AG04450 (cell line): ENCODE results near the gene SNHG17. TPM values are rescaled to one million over a fixed set of nuclear protein-coding genes. Genes with fewer than 3 reads are reported as not detected.

Experiments used
- CTCF ChIA-PET: fragments of 300-600, 350-600 bp; formaldehyde crosslinking; extraction: SDS; loops from one replicate; lab custom pipeline; 2022; ENCODE audit warnings: antibody characterized with exemption, inconsistent platforms; lab: Charles Lee
- POLR2A ChIA-PET: fragments of 350-600 bp; formaldehyde crosslinking; extraction: SDS; loops from one replicate; lab custom pipeline; 2021; ENCODE audit warnings: antibody characterized with exemption, inconsistent platforms; lab: Yijun Ruan, JAX
- DNase-seq: peaks from one replicate; pipeline ENCODE4 v3.0.0-alpha.2; 2011; ENCODE audit warnings: low read depth, low spot score
- H3K27ac ChIP-seq: one replicate; pipeline ENCODE4 v1.5.1; 2012; ENCODE audit warnings: low read depth, low read length, control low read depth
- H3K27me3 ChIP-seq: one replicate; pipeline ENCODE4 v1.6.0; 2012; ENCODE audit warnings: low read length; ENCODE audit not compliant: control insufficient read depth, insufficient read depth
- H3K4me3 ChIP-seq: 2 replicates; pipeline ENCODE4 v1.5.1; 2011; ENCODE audit warnings: mild to moderate bottlenecking, low read depth, low read length, control low read depth
- H3K9me3 ChIP-seq: 2 replicates; pipeline ENCODE4 v1.5.1; 2012; ENCODE audit warnings: low read length; ENCODE audit not compliant: control insufficient read depth, insufficient read depth
- polyA minus RNA-seq: library from RNA; depleted of rRNA, polyadenylated mRNA; stranded (reverse); fragments of >200 nt; gene quantifications from 2 replicates; pipeline ENCODE4 v1.2.3, GENCODE V29; 2011; rRNA and poly(A)+ RNA removed
- polyA plus RNA-seq: library from polyadenylated mRNA; depleted of rRNA; stranded (reverse); fragments of >200 nt; gene quantifications from 2 replicates; pipeline ENCODE4 v1.2.3, GENCODE V29; 2011; rRNA removed
- TF ChIP-seq, protein P1 (sequence below): IDR thresholded peaks from 2 replicates; pipeline ENCODE4 v1.5.1; 2011; ENCODE audit warnings: low read depth, low read length, control low read depth, inconsistent platforms

The SNHG17 gene
- polyA plus RNA-seq (14.4 and 18.5 TPM in 2 replicates), polyA minus RNA-seq (8.2 and 10.6 TPM in 2 replicates)

DNA sequence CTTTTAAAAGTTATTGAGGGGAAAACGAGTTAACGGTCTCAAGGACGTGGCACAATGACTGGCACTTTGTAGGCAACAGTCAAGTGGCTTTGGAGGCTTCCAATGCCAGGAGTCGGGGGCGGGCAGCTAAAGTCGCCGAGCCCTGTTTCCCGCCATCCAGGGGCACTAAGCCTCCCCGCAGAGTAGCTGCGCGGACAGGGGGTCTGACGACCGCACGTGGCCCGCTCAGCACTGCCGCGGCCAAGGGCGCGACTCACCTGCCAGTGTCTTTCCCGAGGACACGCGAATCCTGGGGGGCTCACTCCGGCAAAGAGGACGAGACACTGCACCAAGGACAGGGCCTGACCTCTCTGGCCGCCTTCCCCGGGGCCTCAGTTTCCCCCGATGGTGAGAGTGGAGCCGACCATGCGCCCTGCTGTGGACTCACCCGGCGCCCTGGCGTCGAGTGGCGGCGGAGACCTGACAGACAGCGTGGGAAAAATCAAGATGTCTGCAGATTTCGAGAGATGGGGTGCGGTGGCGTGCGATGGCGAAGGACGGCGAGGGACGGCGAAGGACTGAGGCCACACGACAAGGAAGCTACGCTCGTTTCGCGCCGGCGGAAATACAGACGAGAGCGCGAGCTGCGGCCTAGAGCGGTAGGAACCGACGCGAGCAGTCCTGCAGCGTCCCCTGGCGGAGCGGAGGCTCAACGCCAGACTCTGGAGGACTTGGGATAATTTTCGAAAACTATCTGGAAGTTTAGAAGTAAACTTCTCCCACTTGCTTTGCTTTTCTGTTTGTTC is at the start of gene SNHG17:
Gene SNHG17, minus strand, starts transcription at position 559 of the 785 bp plus-strand sequence.
- TF ChIP-seq, protein P1, sequence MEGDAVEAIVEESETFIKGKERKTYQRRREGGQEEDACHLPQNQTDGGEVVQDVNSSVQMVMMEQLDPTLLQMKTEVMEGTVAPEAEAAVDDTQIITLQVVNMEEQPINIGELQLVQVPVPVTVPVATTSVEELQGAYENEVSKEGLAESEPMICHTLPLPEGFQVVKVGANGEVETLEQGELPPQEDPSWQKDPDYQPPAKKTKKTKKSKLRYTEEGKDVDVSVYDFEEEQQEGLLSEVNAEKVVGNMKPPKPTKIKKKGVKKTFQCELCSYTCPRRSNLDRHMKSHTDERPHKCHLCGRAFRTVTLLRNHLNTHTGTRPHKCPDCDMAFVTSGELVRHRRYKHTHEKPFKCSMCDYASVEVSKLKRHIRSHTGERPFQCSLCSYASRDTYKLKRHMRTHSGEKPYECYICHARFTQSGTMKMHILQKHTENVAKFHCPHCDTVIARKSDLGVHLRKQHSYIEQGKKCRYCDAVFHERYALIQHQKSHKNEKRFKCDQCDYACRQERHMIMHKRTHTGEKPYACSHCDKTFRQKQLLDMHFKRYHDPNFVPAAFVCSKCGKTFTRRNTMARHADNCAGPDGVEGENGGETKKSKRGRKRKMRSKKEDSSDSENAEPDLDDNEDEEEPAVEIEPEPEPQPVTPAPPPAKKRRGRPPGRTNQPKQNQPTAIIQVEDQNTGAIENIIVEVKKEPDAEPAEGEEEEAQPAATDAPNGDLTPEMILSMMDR = peak; percentile 100
- ChIA-PET CTCF (interaction anchor here (0.6 to 3.6 kb wide), 15 partner anchors 9 to 116 kb away, joined by 3 to 99 read pairs (median 4); partner anchors contain the start of gene RALGAPB), POLR2A (interaction anchor here (0.6 to 2.0 kb wide), 7 partner anchors 8 to 1590 kb away, joined by 4 to 36 read pairs (median 8); partner anchors contain the start of gene RALGAPB)
- Histone ChIP-seq H3K4me3 (peak within 1 kb of the TSS; percentile 95), H3K9me3 (peaks cover 3% of the 10 kb centered on the region), H3K27me3 (no peaks in the 10 kb centered on the region), H3K27ac (peak within 1 kb of the TSS; percentile 61)
- DNase-seq = peak; percentile 91

DNA sequence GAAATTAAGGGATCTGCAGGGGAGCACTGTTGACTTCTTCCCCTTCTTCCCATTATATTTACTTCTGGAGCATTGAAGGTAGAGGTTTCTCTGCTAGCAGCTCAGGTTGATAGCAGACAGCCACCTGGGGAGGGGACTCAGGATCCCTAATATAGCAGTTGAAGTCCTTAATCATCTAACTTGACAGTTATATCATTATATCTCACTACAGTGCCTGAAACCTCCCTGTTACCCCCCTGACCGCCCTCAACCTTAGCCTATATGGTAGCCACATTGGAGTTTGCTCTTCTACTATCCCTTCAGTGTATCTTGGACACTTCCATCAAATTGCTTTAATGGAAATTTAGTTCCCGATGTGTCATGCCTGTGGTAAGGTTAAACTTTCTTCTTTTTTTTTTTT is 44.5 kb upstream of the SNHG17 start:
- Histone ChIP-seq H3K27me3 (no peaks in the 10 kb centered on the region), H3K27ac (no peak overlapping the region), H3K4me3 (no peak overlapping the region), H3K9me3 (no peaks in the 10 kb centered on the region)
- TF ChIP-seq, protein P1 = no peak
- ChIA-PET CTCF (no interaction called here), POLR2A (no interaction called here)
- no peak for DNase-seq

DNA sequence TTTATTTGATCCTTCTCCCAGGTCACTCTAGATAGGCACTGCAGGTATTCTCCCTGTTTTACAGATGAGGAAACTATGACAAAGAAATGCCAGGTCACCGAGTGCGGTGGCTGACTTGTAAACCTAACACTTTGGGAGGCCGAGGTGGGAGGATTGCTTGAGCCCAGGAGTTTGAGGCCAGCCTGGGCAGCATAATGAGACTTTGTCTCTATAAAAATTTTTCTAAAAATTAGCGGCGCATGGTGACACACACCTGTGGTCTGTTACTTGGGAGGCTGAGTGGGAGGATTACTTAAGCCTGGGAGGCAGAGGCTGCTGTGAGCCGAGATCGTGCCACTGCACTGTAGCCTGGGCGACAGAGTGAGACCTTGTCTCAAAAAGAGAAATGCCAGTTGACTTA is 42.6 kb upstream of the SNHG17 start:
- Histone ChIP-seq H3K27ac (no peak overlapping the region), H3K27me3 (no peaks in the 10 kb centered on the region), H3K9me3 (no peaks in the 10 kb centered on the region; the same call in 1 of the 2 replicates), H3K4me3 (no peak overlapping the region)
- ChIA-PET POLR2A (no interaction called here), CTCF (interaction anchor here (0.7 to 0.9 kb wide), 2 partner anchors 32 to 42 kb away, joined by 3 read pairs; partner anchors contain the start of gene SNHG17)
- DNase-seq = no peak
- TF ChIP-seq, protein P1 = no peak

DNA sequence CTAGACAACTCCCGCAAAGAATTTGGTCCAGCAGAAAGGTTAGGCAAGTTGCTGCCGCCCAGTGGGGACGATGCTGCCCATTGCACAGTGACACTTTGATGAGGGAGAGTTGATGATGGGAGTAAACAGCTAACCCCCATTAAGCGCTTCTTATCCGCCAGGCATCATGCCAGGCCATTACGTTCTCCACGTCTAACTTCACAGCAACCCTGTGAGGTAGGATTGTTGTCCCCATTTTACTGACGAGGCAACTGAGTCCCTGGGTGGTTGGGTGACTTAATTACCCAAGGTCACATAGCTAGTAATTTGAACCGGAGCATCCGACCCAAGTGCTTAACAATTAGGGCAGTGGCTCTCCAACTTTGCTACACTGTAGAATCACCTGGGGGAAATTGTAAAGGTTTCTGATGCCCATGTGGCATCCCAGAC is 38.3 kb upstream of the SNHG17 start:
- H3K9me3 ChIP-seq = no peaks in the 10 kb centered on the region; the same call in 1 of the 2 replicates
- ChIA-PET CTCF (interaction anchor here (1.0 to 3.2 kb wide), 5 partner anchors 13 to 46 kb away, joined by 3 to 16 read pairs (median 7); partner anchors contain the start of gene SNHG17), POLR2A (interaction anchor here (1.2 to 1.7 kb wide), 2 partner anchors 27 to 39 kb away, joined by 11 to 15 read pairs; partner anchors contain the start of gene SNHG17)
- peak overlapping the region; percentile 80 for H3K4me3 ChIP-seq
- DNase-seq = no peak
- TF ChIP-seq, protein P1 = no peak
- H3K27me3 ChIP-seq = no peaks in the 10 kb centered on the region
- H3K27ac ChIP-seq = peak overlapping the region; percentile 61
